ELF-1 (cell line): ENCODE results near the gene CCR5AS.

ENCODE experiments used
- DNase-seq: peaks from one replicate; pipeline ENCODE4 v3.0.0-alpha.2; 2016; ENCODE audit warnings: low read depth, low spot score

The CCR5AS gene

GRCh38 chr3:46316206-46316605 is 90.7 kb downstream of the CCR5AS start:
- no peak for DNase-seq

GRCh38 chr3:46314517-46314916 is 92.3 kb downstream of the CCR5AS start:
- DNase-seq: no peak
